ENCODE data around the gene LHX1. TPM values are rescaled to one million over a fixed set of nuclear protein-coding genes. Genes with fewer than 3 reads are reported as not detected.

LHX1 gene
- total and polyA plus RNA-seq, 2 donors (not counting 1 experiment from before 2014, with no cell fraction given), result not detected

DNA sequence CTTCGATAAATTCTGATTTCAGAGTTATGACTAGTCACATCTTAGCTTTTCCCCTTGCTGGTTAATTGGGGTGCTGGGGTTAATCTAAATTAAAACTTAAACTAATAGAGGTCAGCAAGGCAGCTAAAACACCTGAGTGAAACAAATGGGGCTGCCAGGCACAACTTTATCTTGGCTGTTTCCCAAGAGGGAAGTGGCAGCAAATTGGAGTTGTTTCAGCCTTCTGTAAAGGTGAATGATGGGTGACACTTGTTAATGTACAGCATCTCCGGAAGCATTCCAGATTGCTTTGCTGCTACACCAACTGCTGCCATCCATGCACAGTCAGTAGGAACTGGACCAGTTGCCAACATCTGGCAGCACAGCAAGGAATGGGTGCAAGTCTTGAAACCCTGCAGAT lies 55.4 kb downstream of the LHX1 start:
- Histone ChIP-seq H3K27me3 (ENCODE audit: control insufficient read depth, insufficient read depth, low read length) (no peaks in the 10 kb centered on the region), H3K79me2 (ENCODE audit: control insufficient read depth, insufficient read depth, low read length) (no peaks in the 10 kb centered on the region), H3K4me3 (replicated peaks in 1 of 4; ENCODE audit: control extremely low read depth in 1 of 4, insufficient read depth in 1 of 4, low read depth in 3 of 4, low read length in 4 of 4) (no peak overlapping the region), H2AFZ (ENCODE audit: low read length) (no peak overlapping the region), H3K9ac (ENCODE audit: insufficient read depth, low read length) (no peak overlapping the region), H3K4me2 (ENCODE audit: extremely low read depth, insufficient read depth, low read length) (no peak overlapping the region), H3K36me3 (ENCODE audit: control insufficient read depth, insufficient read depth, low read length) (peaks cover 4% of the 10 kb centered on the region), H3K27ac (ENCODE audit: insufficient read depth, low read length) (no peak overlapping the region), H3K9me3 (ENCODE audit: control insufficient read depth, insufficient read depth, low read depth, low read length) (no peaks in the 10 kb centered on the region), H3K4me1 (ENCODE audit: control insufficient read depth, extremely low read depth, insufficient read depth, low read length) (no peaks in the 10 kb centered on the region), H4K20me1 (ENCODE audit: control insufficient read depth, extremely low read depth, insufficient read depth, low read length) (no peaks in the 10 kb centered on the region)
- TF ChIP-seq, protein P1, sequence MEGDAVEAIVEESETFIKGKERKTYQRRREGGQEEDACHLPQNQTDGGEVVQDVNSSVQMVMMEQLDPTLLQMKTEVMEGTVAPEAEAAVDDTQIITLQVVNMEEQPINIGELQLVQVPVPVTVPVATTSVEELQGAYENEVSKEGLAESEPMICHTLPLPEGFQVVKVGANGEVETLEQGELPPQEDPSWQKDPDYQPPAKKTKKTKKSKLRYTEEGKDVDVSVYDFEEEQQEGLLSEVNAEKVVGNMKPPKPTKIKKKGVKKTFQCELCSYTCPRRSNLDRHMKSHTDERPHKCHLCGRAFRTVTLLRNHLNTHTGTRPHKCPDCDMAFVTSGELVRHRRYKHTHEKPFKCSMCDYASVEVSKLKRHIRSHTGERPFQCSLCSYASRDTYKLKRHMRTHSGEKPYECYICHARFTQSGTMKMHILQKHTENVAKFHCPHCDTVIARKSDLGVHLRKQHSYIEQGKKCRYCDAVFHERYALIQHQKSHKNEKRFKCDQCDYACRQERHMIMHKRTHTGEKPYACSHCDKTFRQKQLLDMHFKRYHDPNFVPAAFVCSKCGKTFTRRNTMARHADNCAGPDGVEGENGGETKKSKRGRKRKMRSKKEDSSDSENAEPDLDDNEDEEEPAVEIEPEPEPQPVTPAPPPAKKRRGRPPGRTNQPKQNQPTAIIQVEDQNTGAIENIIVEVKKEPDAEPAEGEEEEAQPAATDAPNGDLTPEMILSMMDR (conservative IDR thresholded peaks at IDR 0.05 in 1 of 2, IDR thresholded peaks at IDR 0.05 in 1 of 2; ENCODE audit: low read depth in 1 of 2, low read length in 2 of 2), result no peak
- TF ChIP-seq EZH2 (IDR thresholded peaks at IDR 0.05; ENCODE audit: low read length, missing control alignments), result no peak
- no peak for DNase-seq (ENCODE audit: low read depth in 2 of 2)

DNA sequence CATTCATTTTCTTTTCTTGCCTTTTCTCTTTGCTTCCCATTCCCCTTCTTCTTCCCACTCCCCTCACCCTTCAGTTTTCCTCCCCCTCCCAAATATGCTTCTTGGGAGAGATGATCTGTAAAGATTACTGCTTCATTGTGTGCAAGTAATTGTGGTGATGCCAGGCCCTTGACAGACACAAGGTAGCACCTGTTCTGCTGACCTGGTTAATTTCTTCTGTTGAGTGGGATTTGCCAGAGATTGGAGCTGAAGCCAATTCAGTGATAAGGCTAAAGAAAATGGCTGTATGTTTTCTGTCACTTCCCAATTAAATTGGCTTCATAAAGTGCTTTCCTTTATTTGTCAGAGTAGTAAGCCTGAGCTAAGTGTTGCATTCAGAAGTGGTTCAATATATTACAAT lies 56.0 kb downstream of the LHX1 start:
- H3K27me3 ChIP-seq (ENCODE audit: control insufficient read depth, insufficient read depth, low read length), result no peaks in the 10 kb centered on the region
- no peak overlapping the region for H3K27ac ChIP-seq (ENCODE audit: insufficient read depth, low read length)
- no peaks in the 10 kb centered on the region for H3K4me1 ChIP-seq (ENCODE audit: control insufficient read depth, extremely low read depth, insufficient read depth, low read length)
- no peak overlapping the region for H3K4me3 ChIP-seq (replicated peaks in 1 of 4; ENCODE audit: control extremely low read depth in 1 of 4, insufficient read depth in 1 of 4, low read depth in 3 of 4, low read length in 4 of 4)
- DNase-seq (ENCODE audit: low read depth in 2 of 2), result no peak
- H3K9me3 ChIP-seq (ENCODE audit: control insufficient read depth, insufficient read depth, low read depth, low read length), result no peaks in the 10 kb centered on the region
- H4K20me1 ChIP-seq (ENCODE audit: control insufficient read depth, extremely low read depth, insufficient read depth, low read length), result no peaks in the 10 kb centered on the region
- H3K9ac ChIP-seq (ENCODE audit: insufficient read depth, low read length), result no peak overlapping the region
- no peak overlapping the region for H2AFZ ChIP-seq (ENCODE audit: low read length)
- no peak overlapping the region for H3K4me2 ChIP-seq (ENCODE audit: extremely low read depth, insufficient read depth, low read length)
- H3K79me2 ChIP-seq (ENCODE audit: control insufficient read depth, insufficient read depth, low read length), result no peaks in the 10 kb centered on the region
- no peak for TF ChIP-seq EZH2 (IDR thresholded peaks at IDR 0.05; ENCODE audit: low read length, missing control alignments)
- TF ChIP-seq, protein P1 (conservative IDR thresholded peaks at IDR 0.05 in 1 of 2, IDR thresholded peaks at IDR 0.05 in 1 of 2; ENCODE audit: low read depth in 1 of 2, low read length in 2 of 2), result no peak
- H3K36me3 ChIP-seq (ENCODE audit: control insufficient read depth, insufficient read depth, low read length), result peaks cover 4% of the 10 kb centered on the region

Other genes with a start within 250 kb of the LHX1 start
- 30.0 and 30.7 TPM in 2 replicates for gene AATF, start 11.5 kb downstream of the LHX1 start, total RNA-seq
- 11.9 and 22.6 TPM in 2 replicates for gene AATF, start 11.5 kb downstream of the LHX1 start, polyA plus RNA-seq

Measured in fibroblast of lung (primary cell).